ENCODE data around the gene ADAMTS18. TPM values are rescaled to one million over a fixed set of nuclear protein-coding genes. Genes with fewer than 3 reads are reported as not detected.

Gene ADAMTS18
- total RNA-seq, 1 donor from 2014 or later, result not detected

GRCh38 chr16:77402118-77402517, 32.7 kb downstream of the ADAMTS18 start:
- H3K27me3 ChIP-seq (ENCODE audit: control insufficient read depth, insufficient read depth, low read length), result no peaks in the 10 kb centered on the region
- TF ChIP-seq CTCF (IDR thresholded peaks at IDR 0.05; ENCODE audit: insufficient read depth, low read length, severe bottlenecking), result no peak
- DNase-seq (ENCODE audit: low read depth), result no peak
- H3K36me3 ChIP-seq (ENCODE audit: control insufficient read depth, insufficient read depth, low read length), result no peaks in the 10 kb centered on the region
- FAIRE-seq, result no peak
- no peak overlapping the region for H3K4me3 ChIP-seq (ENCODE audit: low read depth, low read length)

GRCh38 chr16:77399546-77399945, 35.3 kb downstream of the ADAMTS18 start:
- H3K36me3 ChIP-seq (ENCODE audit: control insufficient read depth, insufficient read depth, low read length), result no peaks in the 10 kb centered on the region
- no peak overlapping the region for H3K4me3 ChIP-seq (ENCODE audit: low read depth, low read length)
- DNase-seq (ENCODE audit: low read depth) (no peak), FAIRE-seq (no peak)
- TF ChIP-seq CTCF (IDR thresholded peaks at IDR 0.05; ENCODE audit: insufficient read depth, low read length, severe bottlenecking), result no peak
- H3K27me3 ChIP-seq (ENCODE audit: control insufficient read depth, insufficient read depth, low read length), result no peaks in the 10 kb centered on the region

- DNase-seq (ENCODE audit: low read depth), result no peak
- no peak for FAIRE-seq
- no peak overlapping the region for H3K4me3 ChIP-seq (ENCODE audit: low read depth, low read length)
- H3K27me3 ChIP-seq (ENCODE audit: control insufficient read depth, insufficient read depth, low read length), result no peaks in the 10 kb centered on the region
- H3K36me3 ChIP-seq (ENCODE audit: control insufficient read depth, insufficient read depth, low read length), result no peaks in the 10 kb centered on the region
- no peak for TF ChIP-seq CTCF (IDR thresholded peaks at IDR 0.05; ENCODE audit: insufficient read depth, low read length, severe bottlenecking)
Observed at GRCh38 chr16:77399066-77399465, 35.8 kb downstream of the ADAMTS18 start.

- H3K27me3 ChIP-seq (ENCODE audit: control insufficient read depth, insufficient read depth, low read length), result no peaks in the 10 kb centered on the region
- no peak for DNase-seq (ENCODE audit: low read depth)
- H3K4me3 ChIP-seq (ENCODE audit: low read depth, low read length), result no peak overlapping the region
- TF ChIP-seq CTCF (IDR thresholded peaks at IDR 0.05; ENCODE audit: insufficient read depth, low read length, severe bottlenecking), result no peak
- FAIRE-seq, result no peak
- no peaks in the 10 kb centered on the region for H3K36me3 ChIP-seq (ENCODE audit: control insufficient read depth, insufficient read depth, low read length)
Observed at GRCh38 chr16:77398495-77398894, 36.3 kb downstream of the ADAMTS18 start.

- Histone ChIP-seq H3K4me3 (ENCODE audit: low read depth, low read length) (no peak overlapping the region), H3K36me3 (ENCODE audit: control insufficient read depth, insufficient read depth, low read length) (no peaks in the 10 kb centered on the region), H3K27me3 (ENCODE audit: control insufficient read depth, insufficient read depth, low read length) (no peaks in the 10 kb centered on the region)
- no peak for DNase-seq (ENCODE audit: low read depth)
- TF ChIP-seq CTCF (IDR thresholded peaks at IDR 0.05; ENCODE audit: insufficient read depth, low read length, severe bottlenecking), result no peak
- no peak for FAIRE-seq
Observed at GRCh38 chr16:77396461-77396860, 38.4 kb downstream of the ADAMTS18 start.

GRCh38 chr16:77394699-77395098, 40.1 kb downstream of the ADAMTS18 start:
- DNase-seq (ENCODE audit: low read depth) (no peak), FAIRE-seq (no peak)
- TF ChIP-seq CTCF (IDR thresholded peaks at IDR 0.05; ENCODE audit: insufficient read depth, low read length, severe bottlenecking), result no peak
- Histone ChIP-seq H3K36me3 (ENCODE audit: control insufficient read depth, insufficient read depth, low read length) (no peaks in the 10 kb centered on the region), H3K4me3 (ENCODE audit: low read depth, low read length) (no peak overlapping the region), H3K27me3 (ENCODE audit: control insufficient read depth, insufficient read depth, low read length) (no peaks in the 10 kb centered on the region)
